ENCODE measurements around the gene KIRREL2.
A peak's percentile ranks its signal among the peaks of the same experiment; 100 is the strongest.

The KIRREL2 gene

DNA sequence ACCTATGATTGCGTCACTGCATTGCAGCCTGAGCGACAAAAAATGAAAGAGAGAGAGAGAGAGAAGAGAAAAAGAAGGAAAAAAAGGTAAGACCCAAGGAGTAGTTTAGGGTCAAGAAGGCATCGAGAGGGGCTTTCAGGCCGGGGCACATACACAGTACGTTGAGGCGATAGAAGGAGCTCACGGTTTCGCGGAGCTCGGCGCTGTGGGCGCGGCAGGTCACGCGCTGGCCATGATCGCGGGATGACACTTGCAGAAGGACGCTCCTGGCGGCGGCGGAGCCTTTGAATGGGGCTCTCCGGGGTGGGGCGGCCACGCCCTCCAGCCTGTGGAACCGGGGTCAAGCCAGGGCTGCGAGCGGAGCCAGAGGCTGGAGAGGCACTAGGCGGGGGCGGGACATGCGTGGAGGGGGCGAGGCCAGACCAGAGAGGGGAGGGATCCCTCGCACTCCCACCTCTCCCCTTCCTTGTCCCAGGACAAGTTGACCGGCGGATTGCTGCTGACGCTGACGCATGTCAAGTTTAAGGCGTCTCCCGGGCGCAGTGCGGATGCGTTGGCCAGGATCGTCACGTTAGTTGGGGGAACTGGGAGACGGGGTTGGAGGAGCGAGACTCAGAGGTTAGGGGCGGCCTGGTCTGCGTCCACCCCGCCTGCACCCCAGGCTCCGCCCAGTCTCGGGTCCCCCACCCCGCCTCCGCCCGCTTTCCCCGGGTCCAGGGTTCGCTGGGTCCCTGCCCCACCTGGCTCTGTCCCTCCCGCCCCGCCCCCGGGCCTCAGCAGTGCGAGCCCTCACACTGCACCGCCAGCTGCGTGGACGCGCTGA is 11.3 kb upstream of the KIRREL2 start:
- DNase-seq = no peak

DNA sequence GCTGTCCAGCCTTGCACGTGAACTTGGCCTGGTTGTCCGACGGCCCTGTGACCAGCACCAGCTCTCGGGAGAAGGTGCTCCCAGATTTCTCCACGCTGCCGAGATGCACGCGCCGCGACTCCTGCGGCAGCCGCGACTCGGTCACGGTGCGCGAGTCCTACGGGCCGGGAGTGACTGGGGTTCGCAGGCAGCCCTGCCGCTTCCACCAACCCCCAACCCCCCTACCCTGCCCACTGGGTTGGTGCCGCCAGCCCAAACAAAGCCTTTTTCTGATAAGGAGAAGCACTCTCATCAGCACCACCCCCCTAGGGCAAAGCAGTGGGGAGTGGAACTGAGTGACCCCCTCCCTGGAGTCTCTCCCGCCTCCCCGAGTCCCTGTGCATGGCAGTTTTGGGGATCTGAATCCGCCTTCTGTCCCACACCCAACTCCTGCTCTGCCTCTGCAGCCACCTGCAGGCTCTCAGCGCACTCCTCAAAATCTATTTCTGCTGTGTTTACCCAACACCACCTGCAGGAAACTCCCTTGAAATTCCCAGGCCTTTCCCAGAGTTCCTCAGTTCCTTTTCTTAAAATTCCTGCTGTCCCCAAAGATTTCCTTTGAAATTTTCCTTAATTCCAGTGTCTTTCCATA is 10.6 kb upstream of the KIRREL2 start:
- DNase-seq = no peak

DNA sequence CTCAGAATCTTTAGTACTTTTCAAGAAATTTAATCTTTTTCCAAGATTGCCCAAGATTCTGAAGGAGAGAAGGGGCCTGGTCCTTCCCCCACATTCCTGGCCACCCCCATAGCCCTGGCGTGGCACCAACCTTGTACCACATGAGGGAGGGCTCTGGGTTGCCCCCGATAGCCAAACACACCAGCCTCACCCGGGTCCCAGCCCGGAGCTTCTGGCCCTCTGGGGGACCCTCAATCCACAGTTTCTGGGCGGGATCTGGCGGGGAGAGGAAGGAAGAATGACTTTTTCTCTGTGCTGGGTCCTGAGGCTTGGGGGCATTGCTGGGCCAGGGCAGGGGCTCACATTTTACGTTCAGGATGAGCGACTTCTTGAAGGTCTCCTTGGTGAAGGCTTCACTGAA is 8.8 kb upstream of the KIRREL2 start:
- DNase-seq = no peak

DNA sequence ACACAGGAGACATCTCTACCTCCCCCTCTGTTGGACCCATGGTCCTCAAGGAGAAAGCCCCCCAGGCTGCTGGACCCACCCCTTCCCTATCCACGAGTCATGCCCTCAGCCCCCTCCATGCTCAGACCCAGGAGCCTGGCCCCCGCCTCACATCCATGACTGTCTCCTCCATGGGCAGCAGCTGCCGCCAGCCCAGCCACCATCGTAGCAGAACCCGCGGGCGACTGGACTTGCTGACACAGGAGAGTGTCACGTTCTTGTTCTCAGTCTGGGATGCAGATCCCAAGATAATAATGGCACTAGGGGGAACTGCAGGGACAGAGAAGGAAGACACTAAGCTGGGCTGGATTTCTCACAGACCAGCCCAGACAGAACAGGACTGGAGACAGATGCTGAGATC is 8.2 kb upstream of the KIRREL2 start:
- no peak for DNase-seq

DNA sequence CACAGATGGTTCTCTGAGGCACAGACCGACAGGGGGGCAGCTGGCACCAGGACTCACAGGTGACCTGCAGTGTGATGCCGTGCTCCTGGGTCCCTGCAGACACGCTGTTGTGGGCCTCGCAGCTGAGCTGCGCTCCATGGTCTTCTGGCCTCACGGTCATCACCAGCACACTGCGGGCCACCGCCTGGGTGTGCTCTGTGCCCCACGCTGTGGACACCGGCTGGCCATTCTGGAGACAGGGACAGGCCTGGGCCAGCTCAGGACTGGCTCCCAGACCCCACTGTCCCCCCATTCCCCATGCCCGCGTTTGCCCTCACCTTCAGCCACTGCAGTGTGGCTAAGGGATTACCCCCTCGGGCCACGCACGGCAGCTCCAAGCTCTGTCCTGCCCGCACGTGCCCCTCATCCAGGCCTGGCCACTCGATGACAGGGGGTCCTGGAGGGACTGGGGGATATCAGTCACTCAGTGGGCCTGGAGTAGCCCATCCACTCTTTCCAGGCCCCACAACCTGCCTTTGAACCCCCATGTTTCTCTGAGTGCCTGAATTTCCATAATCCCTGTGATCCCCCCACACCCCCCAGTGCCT is 7.7 kb upstream of the KIRREL2 start:
- no peak for DNase-seq

DNA sequence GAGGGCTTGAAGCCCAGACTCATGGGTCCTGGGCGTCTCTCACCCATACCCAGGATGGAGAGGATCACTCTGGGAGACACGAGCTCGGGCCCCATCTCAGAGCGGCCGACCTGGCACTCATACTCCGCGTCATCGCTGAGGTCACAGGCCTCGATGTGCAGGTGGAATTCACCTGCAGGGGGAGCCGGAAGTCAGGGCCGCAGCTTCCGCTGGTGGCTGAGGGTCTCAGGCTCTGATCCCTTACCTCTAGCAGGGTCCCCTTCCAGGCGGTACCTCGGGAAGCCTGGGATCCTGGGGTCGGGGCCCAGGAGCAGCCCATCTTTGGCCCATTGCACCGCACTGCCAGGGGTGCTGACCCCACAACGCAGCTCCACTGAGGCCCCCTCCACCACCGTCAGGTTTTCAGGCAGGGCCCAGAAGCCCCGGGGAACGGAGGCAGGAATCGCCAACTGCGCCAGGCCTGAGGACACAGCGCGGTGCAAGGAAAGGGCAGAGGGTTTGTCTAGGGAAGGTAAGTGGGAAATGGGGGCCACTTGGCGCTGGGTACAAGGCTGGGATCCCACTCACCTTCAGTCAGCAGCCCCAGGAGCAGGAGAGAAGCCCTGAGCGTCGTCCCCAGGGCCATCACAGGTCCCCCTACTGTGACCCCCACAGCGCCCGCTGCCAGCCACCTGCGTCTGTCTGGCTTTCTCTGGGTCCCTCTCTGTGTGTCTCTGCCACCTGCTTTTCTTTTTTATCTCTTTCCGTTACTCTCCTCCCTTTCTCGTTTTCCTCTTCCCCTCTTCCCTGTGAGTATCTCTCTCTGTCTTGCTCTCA is 5.3 kb upstream of the KIRREL2 start:
- no peak for DNase-seq

DNA sequence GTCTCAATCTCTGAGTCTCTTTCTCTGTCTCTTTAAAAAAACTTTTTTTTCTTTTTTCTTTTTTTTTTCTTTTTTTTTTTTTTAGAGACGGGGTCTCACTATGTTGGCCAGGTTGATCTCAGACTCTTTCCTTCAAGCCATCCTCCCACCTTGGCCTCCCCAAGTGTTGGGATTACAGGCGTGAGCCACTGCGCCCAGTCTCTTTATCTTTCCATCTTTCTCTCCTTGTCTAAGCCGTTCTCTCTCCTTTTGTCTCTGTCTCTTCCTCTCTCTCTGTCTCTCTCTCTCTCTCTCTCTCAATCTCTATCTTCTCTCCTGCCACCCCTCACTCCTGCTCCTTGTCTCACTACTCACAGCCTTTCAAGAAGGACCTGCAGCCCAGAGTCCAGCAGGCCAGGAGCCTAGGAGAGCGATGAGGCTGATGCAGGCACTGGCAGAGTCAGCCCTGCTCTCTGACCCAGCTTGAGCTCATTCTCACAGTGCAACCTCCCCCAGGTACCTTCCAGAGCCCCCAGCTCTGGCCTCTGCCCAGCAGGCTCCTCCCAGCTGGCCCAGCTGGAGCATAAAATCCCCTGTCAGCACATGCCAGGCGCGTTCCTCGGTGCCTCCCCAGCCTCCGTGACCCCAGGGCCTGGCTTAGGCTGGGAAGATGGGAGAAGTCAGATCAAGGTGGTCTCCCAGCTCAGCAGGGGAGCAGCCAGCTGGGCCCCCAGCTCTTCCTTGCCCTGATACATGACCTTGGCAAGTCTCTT is 4.5 kb upstream of the KIRREL2 start, which contains the start of gene NPHS1:
TSS of gene NPHS1 (minus strand) at position 476 of the 752 bp plus-strand sequence. CDS start 667 bp downstream, outside the sequence.
- no peak for DNase-seq

DNA sequence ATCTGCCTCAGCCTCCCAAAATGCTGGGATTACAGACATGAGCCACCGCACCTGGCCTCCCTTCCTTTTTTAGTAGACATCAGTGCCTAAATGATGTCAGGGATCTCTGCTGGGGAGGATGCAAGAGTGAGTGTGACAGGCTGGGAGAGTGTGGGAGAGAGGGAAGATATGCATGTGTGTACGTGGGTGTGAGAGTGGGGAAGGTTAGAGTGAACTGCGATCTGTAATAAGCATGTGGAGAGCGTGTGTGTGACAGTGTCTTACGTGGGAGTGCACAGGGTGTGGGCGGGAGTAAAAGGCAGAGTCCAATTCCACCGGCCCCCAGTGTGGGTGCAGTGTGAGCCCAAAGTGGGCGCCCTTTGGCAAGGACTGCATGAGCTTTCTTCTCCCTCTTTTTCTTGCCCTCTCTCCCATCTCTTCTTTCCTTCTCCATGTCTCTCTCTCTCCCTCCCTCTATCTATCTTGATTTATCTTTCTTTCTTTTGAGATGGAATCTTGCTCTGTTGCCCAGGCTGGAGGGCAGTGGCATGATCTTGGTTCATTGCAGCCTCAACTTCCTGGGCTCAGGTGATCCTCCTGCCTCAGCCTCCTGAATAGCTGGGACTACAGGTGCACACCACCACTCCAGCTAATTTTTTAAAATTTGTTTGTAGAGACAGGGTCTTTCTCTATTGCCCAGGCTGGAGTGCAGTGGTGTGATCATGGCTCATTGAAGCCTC is 3.5 kb upstream of the KIRREL2 start:
- no peak for DNase-seq

DNA sequence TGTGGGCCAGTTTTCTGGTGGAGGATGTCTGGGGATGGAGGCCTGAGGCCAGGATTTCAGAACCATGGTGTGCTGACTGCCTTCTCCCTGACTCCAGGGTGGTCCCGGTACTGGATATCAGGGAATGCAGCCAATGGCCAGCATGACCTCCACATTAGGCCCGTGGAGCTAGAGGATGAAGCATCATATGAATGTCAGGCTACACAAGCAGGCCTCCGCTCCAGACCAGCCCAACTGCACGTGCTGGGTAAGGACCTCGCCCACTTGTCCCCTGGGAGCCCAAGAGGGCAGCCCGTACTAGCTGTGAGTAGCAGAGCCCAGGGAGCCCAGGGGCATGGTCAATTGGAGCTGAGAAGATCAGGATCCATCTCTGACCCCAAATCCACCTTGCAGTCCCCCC is 1.6 kb downstream of the KIRREL2 start:
- no peak for DNase-seq

DNA sequence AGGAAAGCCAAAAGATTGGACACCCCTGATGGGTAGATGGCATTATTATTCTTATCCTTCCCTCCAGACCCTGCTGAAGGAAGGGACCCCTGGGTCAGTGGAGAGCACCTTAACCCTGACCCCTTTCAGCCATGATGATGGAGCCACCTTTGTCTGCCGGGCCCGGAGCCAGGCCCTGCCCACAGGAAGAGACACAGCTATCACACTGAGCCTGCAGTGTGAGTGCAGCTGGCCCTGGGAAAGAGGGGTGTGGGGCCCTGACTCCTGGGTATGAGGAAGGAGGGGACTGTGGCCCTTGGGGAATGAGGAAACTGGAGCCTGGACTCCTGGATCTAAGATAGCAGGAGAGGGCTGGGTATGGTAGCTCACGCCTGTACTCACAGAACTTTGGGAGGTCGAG is 2.7 kb downstream of the KIRREL2 start:
- no peak for DNase-seq

DNA sequence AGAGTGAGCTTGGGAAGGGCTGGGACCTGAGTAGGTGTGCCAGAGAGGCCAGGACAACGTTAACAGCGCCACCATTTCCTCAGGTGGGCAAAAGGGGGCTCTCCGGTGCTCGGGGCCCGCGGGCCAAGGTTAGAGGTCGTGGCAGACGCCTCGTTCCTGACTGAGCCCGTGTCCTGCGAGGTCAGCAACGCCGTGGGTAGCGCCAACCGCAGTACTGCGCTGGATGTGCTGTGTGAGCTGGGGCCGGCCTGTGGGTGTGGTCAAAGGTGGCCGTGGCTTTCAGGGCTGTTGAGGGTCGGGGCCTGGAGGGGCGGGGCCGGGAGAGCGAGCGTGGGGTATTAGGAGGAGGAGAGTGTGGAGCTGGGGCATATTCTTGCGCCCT is 3.7 kb downstream of the KIRREL2 start:
- DNase-seq = no peak

DNA sequence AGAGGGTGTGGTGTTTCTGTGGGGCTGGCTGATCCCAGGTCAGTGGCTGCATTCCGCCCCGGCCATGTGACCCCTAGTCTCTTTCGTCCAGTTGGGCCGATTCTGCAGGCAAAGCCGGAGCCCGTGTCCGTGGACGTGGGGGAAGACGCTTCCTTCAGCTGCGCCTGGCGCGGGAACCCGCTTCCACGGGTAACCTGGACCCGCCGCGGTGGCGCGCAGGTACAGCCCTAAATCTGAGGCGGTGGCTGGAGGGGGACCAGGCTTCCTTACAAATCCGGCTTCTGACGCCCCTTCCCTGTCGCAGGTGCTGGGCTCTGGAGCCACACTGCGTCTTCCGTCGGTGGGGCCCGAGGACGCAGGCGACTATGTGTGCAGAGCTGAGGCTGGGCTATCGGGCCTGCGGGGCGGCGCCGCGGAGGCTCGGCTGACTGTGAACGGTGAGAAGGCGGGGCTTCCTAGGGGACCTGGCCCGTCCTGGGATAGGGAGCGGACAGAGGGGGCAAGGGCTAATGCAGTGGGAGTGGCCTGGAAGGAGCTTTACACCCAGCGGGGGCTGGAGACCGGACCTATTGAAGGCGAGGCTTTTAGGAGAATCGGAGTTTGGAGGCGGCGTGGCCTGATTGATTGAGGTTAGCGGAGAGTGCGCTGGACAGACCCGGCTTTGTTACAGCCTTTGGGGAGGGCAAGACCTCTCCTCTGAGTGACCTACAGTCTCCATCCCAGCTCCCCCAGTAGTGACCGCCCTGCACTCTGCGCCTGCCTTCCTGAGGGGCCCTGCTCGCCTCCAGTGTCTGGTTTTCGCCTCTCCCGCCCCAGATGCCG is 4.3 kb downstream of the KIRREL2 start:
- no peak for DNase-seq

DNA sequence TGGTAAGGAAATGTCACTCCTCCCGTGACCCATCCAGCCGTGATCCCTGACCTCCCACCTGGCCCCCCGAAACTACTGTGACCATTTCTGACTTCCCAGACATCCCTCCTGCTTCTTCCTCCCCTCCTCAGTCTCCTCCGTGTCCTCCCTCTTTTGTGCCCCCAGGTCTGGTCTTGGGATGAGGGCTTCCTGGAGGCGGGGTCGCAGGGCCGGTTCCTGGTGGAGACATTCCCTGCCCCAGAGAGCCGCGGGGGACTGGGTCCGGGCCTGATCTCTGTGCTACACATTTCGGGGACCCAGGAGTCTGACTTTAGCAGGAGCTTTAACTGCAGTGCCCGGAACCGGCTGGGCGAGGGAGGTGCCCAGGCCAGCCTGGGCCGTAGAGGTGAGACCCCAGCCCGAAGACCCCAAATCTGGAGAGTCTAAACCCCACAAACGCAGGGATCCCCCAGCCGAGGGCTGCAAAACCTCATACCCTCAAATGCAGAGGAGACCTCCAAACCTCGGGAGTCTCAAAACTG is 5.0 kb downstream of the KIRREL2 start:
- DNase-seq = no peak

DNA sequence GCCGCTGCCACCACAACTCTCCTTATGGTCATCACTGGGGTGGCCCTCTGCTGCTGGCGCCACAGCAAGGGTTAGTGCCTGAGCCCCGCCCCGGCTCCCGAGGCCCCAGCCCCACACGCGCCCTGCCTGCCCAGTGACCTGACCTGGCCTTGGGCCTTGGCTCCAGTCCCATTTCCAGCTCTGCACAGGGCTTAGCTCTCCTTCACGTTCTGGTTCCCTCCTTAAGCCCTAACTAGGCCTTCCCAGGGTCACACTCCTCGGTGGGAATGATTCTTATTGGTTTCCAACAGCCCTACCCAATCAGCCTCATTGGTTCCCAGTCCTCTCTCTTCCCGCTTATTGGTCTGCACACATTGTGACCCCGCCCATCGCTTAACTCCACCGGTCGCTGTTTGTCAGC is 5.8 kb downstream of the KIRREL2 start:
- no peak for DNase-seq

DNA sequence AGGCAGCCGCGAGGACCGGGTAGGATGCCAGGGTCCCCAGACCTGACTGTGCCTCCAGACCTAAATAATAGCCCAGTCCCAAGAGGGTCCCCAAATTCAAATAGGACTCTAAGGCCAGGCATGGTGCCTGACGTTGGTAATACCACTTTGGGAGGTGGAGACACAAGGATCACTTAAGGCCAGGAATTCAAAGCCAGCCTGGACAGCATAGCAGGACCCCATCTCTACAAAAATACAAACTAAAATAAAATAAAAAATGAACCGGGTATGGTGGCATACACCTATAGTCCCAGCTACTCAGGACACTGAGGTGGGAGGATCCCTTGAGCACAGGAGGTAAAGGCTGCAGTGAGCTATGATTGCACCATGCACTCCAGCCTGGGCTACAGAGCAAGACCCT is 6.3 kb downstream of the KIRREL2 start:
- DNase-seq = no peak

DNA sequence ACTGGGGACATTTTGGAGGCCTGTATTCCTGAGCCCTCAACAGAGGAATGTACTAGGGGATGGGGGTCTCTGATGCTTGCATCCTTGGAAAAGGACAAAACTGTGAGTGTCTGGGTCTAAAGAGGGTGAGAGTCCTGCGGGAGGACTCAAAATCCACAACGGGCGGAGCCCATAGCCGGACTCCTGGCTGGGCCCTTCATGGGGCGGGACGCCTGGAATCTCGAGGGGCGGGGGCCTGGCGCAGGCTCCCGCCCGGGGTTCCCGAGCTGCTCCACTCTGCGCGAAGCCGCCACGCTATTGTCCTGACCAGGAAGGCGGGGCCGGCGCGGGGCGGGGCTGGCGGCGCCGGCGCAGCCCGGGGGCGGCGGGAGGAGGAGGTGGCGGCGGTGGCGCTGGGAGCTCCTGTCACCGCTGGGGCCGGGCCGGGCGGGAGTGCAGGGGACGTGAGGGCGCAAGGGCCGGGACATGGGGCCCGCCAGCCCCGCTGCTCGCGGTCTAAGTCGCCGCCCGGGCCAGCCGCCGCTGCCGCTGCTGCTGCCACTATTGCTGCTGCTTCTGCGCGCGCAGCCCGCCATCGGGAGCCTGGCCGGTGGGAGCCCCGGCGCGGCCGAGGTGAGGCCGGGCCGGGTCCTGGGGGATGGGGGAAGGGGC is 11.6 kb downstream of the KIRREL2 start, which contains the start of gene APLP1:
TSS of gene APLP1 (plus strand) at position 403 of the 651 bp plus-strand sequence. CDS start at position 466, 63 bp downstream.
- DNase-seq = peak; percentile 42 to 70

DNA sequence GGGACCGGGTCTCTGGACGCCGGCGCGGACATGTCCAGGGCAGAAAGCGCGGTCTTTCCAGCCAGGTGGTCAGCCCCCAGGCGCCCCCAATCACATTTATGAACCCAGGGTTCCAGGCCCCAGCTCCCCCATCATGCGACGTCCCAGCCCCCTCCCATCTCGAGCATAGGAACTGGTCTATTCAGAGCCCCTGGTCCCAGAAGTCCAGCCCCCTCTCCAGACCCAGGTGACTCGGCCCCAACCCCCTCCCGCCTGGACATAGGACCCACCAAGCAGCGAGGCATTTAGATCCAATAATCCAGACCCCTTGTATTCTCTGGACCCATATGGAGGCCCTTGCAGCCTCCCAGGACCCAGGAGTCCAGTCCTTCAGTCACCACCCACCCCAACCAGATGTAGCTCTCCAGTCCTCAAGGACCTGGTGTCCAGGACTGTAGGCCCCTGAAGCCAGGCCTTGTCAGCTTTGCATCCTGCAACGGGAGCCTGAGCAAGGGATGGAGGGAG is 12.2 kb downstream of the KIRREL2 start:
- no peak for DNase-seq

DNA sequence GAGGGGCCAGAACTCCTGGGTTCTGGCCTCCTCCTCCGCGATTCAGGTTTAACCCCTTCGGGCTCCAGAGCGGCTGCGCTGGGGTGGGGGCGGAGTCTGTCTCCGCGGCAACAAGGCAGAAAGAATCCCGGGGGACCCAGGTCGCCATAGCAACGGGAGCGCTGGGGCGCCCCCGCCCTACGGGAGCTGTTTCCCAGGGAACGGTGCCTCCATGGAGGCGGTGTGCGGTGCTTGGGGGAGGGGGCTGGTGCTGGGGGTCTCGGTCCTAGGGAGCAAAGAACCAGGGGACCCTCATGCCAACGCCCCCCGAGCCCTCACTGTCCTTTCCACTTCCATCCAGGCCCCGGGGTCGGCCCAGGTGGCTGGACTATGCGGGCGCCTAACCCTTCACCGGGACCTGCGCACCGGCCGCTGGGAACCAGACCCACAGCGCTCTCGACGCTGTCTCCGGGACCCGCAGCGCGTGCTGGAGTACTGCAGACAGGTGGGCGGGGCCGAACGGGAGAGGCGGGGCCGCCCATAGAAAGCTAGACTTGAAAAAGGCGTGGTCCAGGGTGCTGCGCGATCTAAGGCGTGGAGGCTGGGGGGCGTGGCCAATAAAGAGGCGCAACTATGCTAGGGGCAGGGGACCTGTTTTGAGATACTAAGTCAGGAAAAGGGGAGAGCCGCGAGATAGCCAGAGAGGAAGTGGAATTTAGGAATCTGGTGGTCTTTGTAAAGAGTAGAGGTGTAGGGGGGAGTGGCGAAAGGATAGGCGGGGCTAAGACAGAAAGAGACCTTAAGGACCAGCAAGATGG is 12.8 kb downstream of the KIRREL2 start:
- peak; percentile 86 for DNase-seq
